Measurements from ENCODE around the gene DIO2.

The DIO2 gene

GRCh38 chr14:80211153-80212022, at the start of gene DIO2:
TSS of gene DIO2 (minus strand) at chr14:80211504. CDS start at chr14:80211472, 32 bp downstream.
- no peak for DNase-seq

GRCh38 chr14:80260645-80261044, 49.3 kb upstream of the DIO2 start:
- DNase-seq: no peak

GRCh38 chr14:80239631-80240030, 28.3 kb upstream of the DIO2 start:
- no peak for DNase-seq

GRCh38 chr14:80237143-80237542, 25.8 kb upstream of the DIO2 start:
- no peak for DNase-seq

- no peak for DNase-seq
Measured at GRCh38 chr14:80233470-80234089, 22.3 kb upstream of the DIO2 start.

GRCh38 chr14:80231702-80232101, 20.4 kb upstream of the DIO2 start:
- DNase-seq: no peak

GRCh38 chr14:80223696-80224465, 12.6 kb upstream of the DIO2 start:
- DNase-seq: no peak

- no peak for DNase-seq
Measured at GRCh38 chr14:80216818-80217217, 5.5 kb upstream of the DIO2 start.

GRCh38 chr14:80215756-80216581, 4.7 kb upstream of the DIO2 start:
- no peak for DNase-seq

- no peak for DNase-seq
Measured at GRCh38 chr14:80215081-80215480, 3.8 kb upstream of the DIO2 start.

- no peak for DNase-seq
Measured at GRCh38 chr14:80213602-80214001, 2.3 kb upstream of the DIO2 start.

GRCh38 chr14:80212023-80212397, 706 bp upstream of the DIO2 start:
- no peak for DNase-seq

- no peak for DNase-seq
Measured at GRCh38 chr14:80208461-80208860, 2.8 kb downstream of the DIO2 start.

GRCh38 chr14:80206351-80207080, 4.8 kb downstream of the DIO2 start:
- no peak for DNase-seq

GRCh38 chr14:80202888-80203562, 8.3 kb downstream of the DIO2 start:
- DNase-seq: no peak

GRCh38 chr14:80200093-80200492, 11.2 kb downstream of the DIO2 start:
- no peak for DNase-seq

- DNase-seq: no peak
Measured at GRCh38 chr14:80188571-80188970, 22.7 kb downstream of the DIO2 start.

- DNase-seq: no peak
Measured at GRCh38 chr14:80186301-80186800, 25.0 kb downstream of the DIO2 start.

GRCh38 chr14:80176893-80177292, 34.4 kb downstream of the DIO2 start:
- no peak for DNase-seq

GRCh38 chr14:80172375-80173051, 38.8 kb downstream of the DIO2 start:
- no peak for DNase-seq

All from SHP77 treated with DMSO at 0.1 percent for 48 hours (cell line).